GM19035 (cell line): Measurements from ENCODE around the gene SCYGR5.
"Not testable (repeated sequence)": the region's sequence is repeated elsewhere in the genome, so short reads cannot be mapped to it uniquely, and the experiment has no call there.

ENCODE experiments used
- ATAC-seq: cut with Tn5 transposase; IDR thresholded peaks from one replicate; pipeline ENCODE4 v1.9.1; 2021; ENCODE audit not compliant: unreplicated experiment

Gene SCYGR5

DNA sequence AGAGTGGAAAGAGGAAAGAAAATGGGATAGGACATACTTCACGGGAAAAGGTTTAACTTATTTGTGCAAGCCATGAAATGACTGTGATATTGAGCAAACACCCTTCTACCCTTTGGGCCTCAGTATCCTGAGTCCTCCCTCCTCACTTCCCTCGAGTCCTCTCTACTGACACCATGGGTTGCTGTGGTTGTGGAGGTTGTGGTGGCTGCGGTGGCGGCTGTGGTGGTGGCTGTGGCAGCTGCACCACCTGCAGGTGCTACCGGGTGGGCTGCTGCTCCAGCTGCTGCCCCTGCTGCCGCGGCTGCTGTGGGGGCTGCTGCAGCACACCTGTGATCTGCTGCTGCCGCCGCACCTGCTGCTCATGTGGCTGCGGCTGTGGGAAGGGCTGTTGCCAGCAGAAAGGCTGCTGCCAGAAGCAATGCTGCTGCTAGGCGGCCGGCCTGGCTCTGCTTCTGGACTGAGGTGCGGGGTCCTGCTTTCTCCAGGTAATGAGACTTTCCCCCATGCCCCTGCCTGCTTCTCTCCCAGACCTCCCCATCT, at the start of gene SCYGR5:
Gene SCYGR5, plus strand, starts transcription at position 174 of the 540 bp plus-strand sequence. Its CDS starts 0 bp downstream, at position 174.
- not testable (repeated sequence) for ATAC-seq

DNA sequence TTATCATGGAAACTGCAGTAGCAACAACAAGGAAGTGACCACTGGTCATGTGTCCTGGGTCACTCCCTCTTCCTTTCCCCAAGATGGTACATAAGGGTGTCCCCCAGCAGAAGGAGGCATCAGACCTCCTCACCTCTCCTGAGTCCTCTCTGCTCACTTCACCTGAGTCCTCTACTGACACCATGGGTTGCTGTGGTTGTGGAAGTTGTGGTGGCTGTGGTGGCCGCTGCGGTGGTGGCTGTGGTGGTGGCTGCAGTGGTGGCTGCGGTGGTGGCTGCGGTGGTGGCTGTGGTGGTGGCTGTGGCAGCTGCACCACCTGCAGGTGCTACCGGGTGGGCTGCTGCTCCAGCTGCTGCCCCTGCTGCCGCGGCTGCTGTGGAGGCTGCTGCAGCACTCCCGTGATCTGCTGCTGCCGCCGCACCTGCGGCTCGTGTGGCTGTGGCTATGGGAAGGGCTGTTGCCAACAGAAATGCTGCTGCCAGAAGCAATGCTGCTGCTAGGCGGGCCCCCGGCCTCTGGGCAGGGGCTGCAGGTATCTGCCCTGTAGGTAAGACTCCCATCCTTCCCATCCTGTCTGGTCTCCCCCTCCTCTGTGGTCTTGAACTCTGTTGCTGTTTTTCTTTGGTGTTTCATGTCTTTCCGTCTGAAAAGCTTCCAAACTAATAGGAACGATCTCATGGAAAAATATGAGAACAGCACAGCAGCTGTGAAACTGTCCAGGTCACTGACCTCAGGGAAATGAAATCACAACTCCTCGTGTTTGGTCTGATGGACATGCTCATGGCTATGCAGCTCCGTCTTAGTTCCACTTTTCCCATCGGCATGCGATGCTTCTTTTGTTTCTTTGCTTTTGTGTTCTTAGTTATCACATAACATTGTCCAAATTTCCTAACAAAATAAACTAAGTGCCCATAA, 49.0 kb upstream of the SCYGR5 start, which contains the start of gene SCYGR4:
Gene SCYGR4, plus strand, starts transcription at position 183 of the 915 bp plus-strand sequence. Its CDS starts 0 bp downstream, at position 183.
- no peak for ATAC-seq

- no peak for ATAC-seq
These were observed 43.4 kb upstream of the SCYGR5 start for GRCh38 chr2:227623226-227623625.

GRCh38 chr2:227625420-227625819, 41.2 kb upstream of the SCYGR5 start:
- ATAC-seq = no peak

DNA sequence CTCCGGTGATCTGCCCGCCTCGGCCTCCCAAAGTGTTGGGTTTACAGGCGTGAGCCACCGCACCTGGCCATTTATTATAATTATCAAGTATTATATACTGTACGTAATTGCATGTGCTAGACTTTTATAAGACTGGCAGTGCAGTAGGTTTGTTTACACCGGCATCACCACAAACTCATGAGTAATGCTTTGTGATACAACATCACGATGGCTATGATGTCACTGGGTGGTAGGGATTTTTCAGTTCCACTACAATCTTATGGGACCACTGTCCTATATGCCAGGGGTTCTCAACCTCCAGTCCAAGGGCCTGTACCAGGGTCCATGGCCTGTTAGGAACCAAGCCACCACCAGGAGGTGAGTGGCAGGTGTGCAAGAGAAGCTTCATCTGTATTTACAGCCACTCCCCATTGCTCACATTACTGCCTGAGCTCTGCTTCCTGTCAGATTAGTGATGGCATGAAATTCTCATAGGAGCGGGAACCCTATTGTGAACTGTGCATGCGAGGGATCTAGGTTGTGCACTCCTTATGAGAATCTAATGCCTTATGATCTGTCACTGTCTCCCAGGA, 39.9 kb upstream of the SCYGR5 start:
- no peak for ATAC-seq

DNA sequence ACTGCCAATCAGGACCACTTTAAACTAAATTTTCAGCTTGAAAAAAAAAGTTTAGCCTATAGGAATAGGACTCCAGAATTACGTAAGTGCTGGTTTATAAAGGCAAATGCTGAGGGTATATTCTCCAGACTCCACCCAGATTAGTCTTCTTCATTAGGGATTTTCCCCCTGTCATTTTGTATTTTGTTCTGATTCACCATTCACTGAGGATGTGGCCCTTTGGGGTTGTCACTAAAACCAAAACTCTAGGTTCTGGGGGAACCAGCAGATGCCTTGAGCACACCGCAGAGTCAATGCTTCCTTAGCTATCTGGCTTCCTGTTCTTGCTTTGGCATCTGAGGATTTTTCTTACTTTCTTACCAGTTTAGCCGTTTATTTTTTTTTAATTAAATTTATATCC, 38.8 kb upstream of the SCYGR5 start:
- peak; percentile 90 for ATAC-seq

DNA sequence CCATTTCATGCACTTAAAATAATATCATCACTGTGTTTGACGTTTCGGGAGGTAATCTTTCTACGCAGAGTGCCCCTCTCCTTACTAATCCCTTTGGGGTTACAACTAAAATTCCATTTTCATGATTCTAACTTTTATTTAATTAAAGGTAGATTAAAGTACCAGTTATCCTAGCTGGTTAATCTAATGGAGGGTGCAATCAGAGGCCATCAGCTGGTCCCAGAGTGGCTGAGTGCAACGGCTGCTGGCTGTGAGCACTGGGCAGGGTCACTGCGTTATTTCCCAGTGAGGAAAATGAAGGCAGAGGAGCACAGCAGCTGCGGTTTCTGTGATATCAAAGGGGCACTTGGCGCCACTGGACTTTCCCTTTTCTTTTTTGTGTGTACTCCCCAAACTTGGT, 37.2 kb upstream of the SCYGR5 start:
- no peak for ATAC-seq

DNA sequence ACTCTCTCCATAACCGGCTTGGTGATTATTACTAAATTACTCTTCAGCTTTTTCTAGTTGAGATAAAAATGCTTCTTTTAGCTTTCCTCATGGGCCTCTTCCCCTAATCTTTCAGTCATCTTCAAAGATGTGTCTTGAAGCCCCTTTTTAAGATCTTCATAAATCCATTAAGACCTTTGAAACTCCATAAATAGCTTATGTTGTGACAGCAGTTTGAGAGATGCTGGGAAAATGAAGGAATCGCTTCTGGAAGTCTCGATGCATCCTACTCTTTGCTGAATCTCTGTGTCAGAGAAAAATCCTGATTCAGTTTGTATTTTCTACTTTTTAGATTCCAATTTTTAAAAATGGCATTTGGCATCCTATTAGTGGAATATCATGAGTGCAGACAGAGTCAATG, 36.3 kb upstream of the SCYGR5 start:
- no peak for ATAC-seq

GRCh38 chr2:227632827-227633226, 33.8 kb upstream of the SCYGR5 start:
- ATAC-seq = no peak

DNA sequence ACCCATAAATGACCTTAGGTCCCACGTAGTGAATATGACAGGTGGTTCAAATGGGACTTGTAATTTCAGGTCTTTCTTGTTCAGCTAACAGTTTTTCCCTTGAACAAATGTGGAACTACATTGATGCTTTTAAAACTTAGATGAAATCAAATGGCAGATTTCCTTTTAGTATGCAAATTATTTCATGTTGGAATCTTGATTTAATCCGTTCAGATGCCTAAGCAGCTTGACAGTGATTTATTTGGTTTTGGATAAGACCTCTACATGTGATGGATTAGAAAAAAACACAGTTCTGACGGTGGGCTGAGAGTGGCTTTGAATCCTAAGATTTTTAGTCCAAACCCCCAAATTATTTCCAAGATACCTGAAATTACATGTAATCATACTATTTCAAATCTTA, 32.4 kb upstream of the SCYGR5 start:
- ATAC-seq = no peak

DNA sequence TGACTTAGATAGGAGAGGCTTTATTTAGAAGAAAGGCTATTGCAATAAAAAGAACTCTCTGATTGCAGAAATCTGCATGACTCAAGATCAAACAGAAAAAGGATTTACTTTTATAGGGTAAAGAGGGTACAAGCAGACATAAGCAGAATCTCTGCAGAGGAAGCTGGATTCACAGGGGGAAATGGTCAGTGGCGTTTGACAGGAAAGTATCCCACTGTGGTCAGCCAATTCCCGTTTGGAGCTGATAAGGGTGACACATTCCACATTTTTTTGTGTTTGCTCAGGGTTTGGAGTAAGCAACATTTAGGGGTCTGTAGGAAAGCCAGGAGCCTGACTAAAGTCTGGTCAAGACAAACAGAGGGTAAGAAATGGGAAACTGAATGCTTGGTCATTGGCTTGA, 23.9 kb upstream of the SCYGR5 start:
- ATAC-seq = no peak

- no peak for ATAC-seq
These were observed 22.5 kb upstream of the SCYGR5 start for GRCh38 chr2:227643990-227644551.

- ATAC-seq = no peak
These were observed 13.2 kb upstream of the SCYGR5 start for GRCh38 chr2:227653419-227653818.

- ATAC-seq = no peak
These were observed 12.2 kb upstream of the SCYGR5 start for GRCh38 chr2:227654426-227654825.

GRCh38 chr2:227655454-227655853, 11.2 kb upstream of the SCYGR5 start:
- ATAC-seq = no peak

DNA sequence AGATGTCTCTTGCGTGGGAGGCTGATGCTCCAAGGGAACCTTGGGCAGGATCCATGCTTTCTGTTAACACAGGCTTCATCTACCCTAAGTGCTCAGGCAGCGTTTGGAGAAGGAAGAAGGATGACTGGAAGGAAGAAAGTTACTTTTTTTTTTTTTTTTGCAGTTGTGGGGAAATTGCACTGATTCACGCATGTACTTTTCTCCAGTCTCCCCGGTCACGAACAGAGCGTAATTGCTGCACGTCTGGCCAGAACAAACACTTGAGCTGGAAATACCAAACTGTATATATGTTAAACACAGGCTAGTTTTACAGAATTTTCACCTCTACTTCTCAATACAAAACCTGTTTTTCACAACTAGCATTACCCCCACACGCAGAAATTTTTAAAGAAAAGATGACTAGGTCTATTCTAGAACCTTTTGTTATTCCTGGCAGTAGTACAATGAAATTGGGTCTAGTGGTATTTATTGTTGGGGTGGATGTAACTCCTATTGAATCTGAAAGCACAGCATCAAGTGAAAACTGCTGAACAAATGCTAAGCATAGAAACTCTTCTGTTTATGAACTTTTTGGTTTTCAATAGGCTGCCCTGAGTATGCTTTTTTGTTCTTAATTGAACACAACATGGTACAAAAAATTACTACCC, 9.3 kb upstream of the SCYGR5 start:
- no peak for ATAC-seq

GRCh38 chr2:227661025-227661649, 5.5 kb upstream of the SCYGR5 start:
- no peak for ATAC-seq

GRCh38 chr2:227661827-227662226, 4.8 kb upstream of the SCYGR5 start:
- ATAC-seq = no peak

- ATAC-seq = no peak
These were observed 1.2 kb upstream of the SCYGR5 start for GRCh38 chr2:227665189-227665940.
